ENCODE measurements around the gene AVL9.

- TF ChIP-seq CTCF (IDR thresholded peaks at IDR 0.05; ENCODE audit: poor library complexity) (no peak), EZH2 (IDR thresholded peaks at IDR 0.05; ENCODE audit: borderline replicate concordance) (no peak), EZH2phosphoT487 (IDR thresholded peaks at IDR 0.05; ENCODE audit: low read depth, severe bottlenecking, unreplicated experiment) (no peak)
These were observed 44.1 kb downstream of the AVL9 start for GRCh38 chr7:32539366-32539765.

All from hepatocyte (in vitro differentiated cells).